Measurements from ENCODE around the gene TCF25.

TCF25 gene

DNA sequence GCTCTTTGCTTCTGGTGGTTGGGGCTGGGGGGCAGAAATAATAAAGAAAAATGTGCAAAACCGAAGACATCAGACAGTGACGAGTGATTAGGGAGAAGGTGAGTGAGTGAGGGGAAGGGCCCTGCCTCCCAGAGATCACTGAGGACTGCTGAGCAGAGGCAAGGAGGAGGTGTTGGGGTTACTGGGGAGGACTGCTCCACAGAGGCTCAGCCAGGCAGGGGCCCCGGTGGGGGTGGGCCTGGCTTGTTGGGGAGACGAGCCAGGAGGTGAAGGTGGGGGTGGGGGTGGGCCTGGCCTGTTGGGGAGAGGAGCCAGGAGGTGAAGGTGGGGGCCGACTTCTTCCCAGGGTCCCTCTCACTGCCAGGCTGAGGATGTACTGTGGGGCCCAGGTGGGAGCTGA, 73.1 kb downstream of the TCF25 start:
- DNase-seq (ENCODE audit: low read depth): no peak

DNA sequence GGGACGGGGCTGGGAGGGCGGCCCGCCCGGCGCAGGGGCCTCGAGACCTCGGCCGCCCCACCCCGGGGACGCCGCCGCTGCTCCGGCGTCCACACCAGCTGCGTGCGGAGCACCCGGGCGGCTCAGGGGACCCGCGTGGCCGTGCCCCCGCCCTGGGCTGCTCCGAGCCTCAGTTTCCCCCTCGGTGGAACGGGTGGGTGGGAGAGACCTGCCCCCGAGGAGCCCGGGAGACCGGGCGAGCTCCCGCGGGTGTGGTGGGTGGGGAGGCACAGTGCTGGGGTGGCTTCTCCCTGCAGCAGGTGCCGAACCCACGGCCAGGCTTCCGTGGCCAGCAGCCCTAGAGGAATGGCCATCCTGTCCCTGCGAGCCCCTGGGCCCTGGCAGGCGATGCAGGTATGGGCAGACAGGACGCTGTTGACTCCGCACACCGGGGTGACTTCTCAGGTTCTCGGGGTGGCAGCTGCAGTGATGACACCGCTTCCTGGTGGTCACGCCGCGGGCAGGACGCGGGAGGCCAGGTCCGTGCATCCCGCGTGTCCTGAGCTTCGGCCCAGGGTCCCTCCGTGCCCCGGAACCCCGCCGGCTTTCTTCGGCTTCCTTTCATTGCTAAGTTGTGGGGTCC, 75.8 kb downstream of the TCF25 start:
- no peak for DNase-seq (ENCODE audit: low read depth)

GRCh38 chr16:89949756-89950155, 76.4 kb downstream of the TCF25 start:
- no peak for DNase-seq (ENCODE audit: low read depth)

DNA sequence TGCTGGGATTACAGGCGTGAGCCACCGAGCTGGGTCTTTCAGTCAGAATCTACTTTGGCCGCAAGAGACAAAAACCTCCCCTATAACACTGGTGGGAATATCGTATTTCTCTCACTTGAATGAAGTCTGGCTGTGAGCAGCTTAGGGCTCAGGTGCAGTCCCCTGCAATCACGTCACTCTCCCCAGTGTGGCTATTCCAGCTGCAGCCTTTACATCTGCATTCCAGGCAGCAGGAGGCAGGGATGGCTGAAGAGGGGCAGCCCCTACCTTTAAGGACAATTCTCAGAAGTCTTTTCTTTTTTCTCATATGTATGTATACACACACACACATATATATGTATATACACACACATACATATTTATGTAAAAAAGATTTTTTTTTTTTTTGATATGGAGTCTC, 78.1 kb downstream of the TCF25 start:
- DNase-seq (ENCODE audit: low read depth): no peak

- no peak for DNase-seq (ENCODE audit: low read depth)
Observed at GRCh38 chr16:89952049-89952448, 78.7 kb downstream of the TCF25 start.

DNA sequence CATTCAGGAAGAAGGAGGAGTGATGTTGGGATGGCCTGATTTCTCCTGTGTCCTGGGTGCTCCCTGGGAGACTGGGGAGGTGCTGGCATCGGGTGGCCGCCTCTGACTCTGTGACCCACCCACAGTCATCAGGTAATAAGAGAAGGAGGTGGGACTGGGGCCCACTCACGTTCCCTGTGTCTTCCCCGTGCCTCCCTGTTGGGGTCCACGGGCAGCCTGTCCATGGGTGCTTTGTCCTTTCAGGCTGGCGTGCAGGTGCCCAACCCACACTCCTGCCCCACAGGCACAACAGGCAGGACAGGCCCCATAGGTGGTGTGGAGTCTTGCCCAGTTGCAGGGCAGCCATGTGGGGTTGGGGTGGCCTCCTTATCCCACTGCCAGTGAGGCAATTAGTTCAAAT, 79.2 kb downstream of the TCF25 start:
- no peak for DNase-seq (ENCODE audit: low read depth)

DNA sequence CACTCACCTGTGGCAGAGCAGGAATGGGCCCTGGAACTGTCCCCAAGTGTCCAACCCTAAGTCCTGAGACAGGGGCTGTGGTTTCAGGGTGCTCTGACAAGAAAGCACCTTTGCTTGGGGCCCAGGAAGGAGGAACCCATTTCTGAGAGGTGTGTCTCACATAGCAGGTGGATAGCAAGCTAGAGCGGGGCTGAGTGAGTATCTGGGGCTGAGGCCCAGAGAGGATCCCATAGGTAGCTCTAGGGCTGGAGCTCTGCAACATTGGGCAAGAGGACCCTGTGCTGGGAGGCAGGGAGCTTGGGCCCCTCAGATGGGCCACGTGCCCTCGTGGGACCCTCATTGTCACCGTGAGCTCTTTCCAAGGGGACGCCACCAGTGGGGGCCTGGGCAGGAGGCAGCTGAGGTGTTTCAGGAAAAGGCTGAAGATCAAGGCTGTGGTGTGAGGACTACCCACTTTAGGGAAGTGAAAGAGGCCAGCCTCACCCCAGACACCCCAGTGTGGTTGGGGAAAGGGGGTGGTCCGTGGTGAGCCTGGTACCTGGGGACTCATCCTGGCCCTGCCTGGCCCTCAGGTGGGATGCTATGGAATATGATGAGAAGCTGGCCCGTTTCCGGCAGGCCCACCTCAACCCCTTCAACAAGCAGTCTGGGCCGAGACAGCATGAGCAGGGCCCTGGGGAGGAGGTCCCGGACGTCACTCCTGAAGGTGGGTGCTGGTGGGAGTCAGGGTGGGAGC, 80.4 kb downstream of the TCF25 start:
- DNase-seq (ENCODE audit: low read depth): no peak

DNA sequence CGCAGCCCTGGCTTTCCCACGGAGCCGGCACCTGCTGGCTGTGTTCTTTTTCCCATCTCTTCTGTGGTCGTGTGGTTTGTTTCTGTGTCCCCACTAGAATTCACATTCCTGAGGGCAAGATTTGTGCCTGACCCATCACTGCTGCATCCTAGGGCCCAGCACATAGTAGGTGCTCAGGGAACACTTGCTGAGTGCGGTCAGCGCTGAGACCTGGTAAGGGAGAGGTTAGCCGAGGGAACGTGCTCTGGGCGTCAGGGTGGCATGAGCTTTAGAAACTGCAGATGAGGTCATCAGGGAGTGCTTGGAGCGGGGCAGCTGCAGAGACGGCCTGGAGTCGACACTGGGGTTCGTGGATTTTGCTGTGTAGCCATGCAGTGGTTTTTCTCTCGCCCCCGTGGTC, 81.1 kb downstream of the TCF25 start:
- DNase-seq (ENCODE audit: low read depth): no peak

DNA sequence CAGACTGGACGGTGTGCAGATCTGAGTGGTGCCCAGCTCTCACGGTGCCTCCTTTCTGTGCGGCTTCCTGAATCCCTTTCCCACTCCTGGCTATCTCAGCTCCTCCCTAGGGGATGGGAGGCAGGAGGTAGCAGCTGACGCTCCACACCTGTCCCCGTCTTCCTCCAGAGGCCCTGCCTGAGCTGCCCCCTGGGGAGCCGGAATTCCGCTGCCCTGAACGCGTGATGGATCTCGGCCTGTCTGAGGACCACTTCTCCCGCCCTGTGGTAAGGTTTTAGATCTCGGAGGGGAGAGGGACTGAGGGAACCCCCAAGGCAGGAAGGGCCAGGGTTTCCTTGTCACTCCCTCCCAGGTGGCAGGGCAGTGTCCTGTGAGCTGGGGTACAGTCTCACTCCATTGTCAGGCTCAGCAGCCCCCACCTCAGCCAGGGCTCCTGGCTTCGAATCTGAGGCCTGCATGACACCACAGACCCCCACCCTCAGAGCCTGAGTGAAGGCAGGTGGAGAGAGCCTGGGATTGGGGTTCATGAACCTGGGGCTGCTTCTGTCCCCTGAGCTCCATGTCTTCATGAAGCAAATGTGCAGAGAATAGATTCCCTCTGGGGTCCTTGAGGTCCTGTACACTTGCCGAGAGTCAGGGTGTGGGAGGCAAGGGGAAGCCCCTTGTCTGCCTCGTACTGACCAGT, 81.8 kb downstream of the TCF25 start:
- no peak for DNase-seq (ENCODE audit: low read depth)

- DNase-seq (ENCODE audit: low read depth): no peak
Observed at GRCh38 chr16:89956505-89957215, 83.3 kb downstream of the TCF25 start.

- no peak for DNase-seq (ENCODE audit: low read depth)
Observed at GRCh38 chr16:89957216-89957785, 83.9 kb downstream of the TCF25 start.

DNA sequence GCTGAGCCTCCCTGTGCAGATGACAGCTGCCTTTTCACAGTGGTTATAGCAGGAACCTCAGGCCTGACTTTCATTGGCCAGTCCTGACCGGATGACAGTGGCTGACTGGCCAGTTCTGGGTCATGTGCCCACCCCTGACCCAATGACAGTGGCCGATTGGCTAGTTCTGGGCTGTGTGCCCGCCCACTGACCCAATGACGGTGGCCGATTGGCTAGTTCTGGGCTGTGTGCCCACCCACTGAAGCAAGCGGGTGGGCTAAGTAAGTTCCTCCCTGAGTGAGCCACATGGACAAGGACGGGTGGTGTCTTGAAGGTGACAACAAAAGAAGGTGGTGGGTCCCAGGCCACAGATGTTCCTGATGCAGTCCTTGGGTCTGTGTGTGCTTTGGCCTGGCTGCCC, 84.7 kb downstream of the TCF25 start:
- peak; percentile 57 for DNase-seq (ENCODE audit: low read depth)

GRCh38 chr16:89958596-89958995, 85.2 kb downstream of the TCF25 start:
- DNase-seq (ENCODE audit: low read depth): no peak

DNA sequence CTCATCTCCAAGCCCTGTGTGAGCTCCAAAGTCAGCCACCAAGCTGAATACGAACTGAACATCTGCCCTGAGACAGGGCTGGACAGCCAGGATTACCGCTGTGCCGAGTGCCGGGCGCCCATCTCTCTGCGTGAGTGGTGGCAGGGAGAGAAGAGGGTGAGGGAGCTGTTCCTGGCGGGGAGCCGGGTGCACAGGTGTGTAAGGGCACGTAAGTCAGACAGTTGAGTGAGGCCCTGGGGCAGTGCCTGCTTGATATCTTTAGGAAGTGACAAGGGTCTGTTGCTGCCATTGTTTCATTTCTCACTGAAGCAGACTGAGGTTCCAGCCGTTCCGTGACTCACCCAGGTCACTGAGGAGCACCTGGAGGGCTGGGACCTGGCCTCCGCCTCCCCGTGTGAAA, 87.6 kb downstream of the TCF25 start:
- no peak for DNase-seq (ENCODE audit: low read depth)

All from ELR (cell line).